Neural progenitor cell (in vitro differentiated cells): Measurements from ENCODE around the gene UNC45A. TPM values are rescaled to one million over a fixed set of nuclear protein-coding genes. Genes with fewer than 3 reads are reported as not detected.

Experiments used
- DNase-seq: peaks from one replicate; pipeline ENCODE4 v3.0.0-alpha.2; 2016; ENCODE audit warnings: low spot score
- H2AFZ ChIP-seq: fragments of 200-600 bp; sonication (generic); replicated peaks from 2 replicates; pipeline ENCODE4 v1.6.1; 2016; ENCODE audit warnings: antibody characterized with exemption
- H3F3A ChIP-seq: fragments of 200-600 bp; sonication (generic); 2 replicates; pipeline ENCODE4 v1.6.1; 2016; ENCODE audit warnings: antibody characterized with exemption, low read depth
- H3K27ac ChIP-seq: fragments of 200-600 bp; sonication (generic); 2 replicates; pipeline ENCODE4 v1.5.1; 2016; ENCODE audit warnings: mild to moderate bottlenecking
- H3K27me3 ChIP-seq: fragments of 200-600 bp; sonication (generic); 2 replicates; pipeline ENCODE4 v1.6.1; 2016; ENCODE audit warnings: mild to moderate bottlenecking, moderate library complexity
- H3K36me3 ChIP-seq: fragments of 200-600 bp; sonication (generic); 2 replicates; pipeline ENCODE4 v1.5.1; 2016
- H3K4me1 ChIP-seq: fragments of 200-600 bp; sonication (generic); 2 replicates; pipeline ENCODE4 v1.6.1; 2016; ENCODE audit warnings: mixed run types
- H3K4me2 ChIP-seq: fragments of 200-600 bp; sonication (generic); 2 replicates; pipeline ENCODE4 v1.6.1; 2016
- H3K4me3 ChIP-seq: fragments of 200-600 bp; sonication (generic); 2 replicates; pipeline ENCODE4 v1.5.1; 2016
- H3K79me2 ChIP-seq: fragments of 200-600 bp; sonication (generic); 2 replicates; pipeline ENCODE4 v1.6.1; 2016; ENCODE audit warnings: low read depth
- H3K9ac ChIP-seq: fragments of 200-600 bp; sonication (generic); 2 replicates; pipeline ENCODE4 v1.6.1; 2016
- H3K9me3 ChIP-seq: fragments of 200-600 bp; sonication (generic); 2 replicates; pipeline ENCODE4 v1.5.1; 2016; ENCODE audit warnings: low read depth
- H4K20me1 ChIP-seq: fragments of 200-600 bp; sonication (generic); 2 replicates; pipeline ENCODE4 v1.6.1; 2016; ENCODE audit warnings: low read depth
- H3K27ac Mint-ChIP-seq: 3 replicates; pipeline ENCODE4 v1.8.0; 2021; ENCODE audit warnings: mixed read lengths
- H3K27me3 Mint-ChIP-seq: 2 replicates; pipeline ENCODE4 v1.8.0; 2022; ENCODE audit warnings: low read depth, mild to moderate bottlenecking, inconsistent platforms, moderate library complexity, mixed read lengths; ENCODE audit not compliant: insufficient read depth
- H3K36me3 Mint-ChIP-seq: 3 replicates; pipeline ENCODE4 v1.8.0; 2021; ENCODE audit warnings: mixed read lengths
- H3K4me1 Mint-ChIP-seq: 3 replicates; pipeline ENCODE4 v1.8.0; 2021; ENCODE audit warnings: mixed read lengths
- H3K4me3 Mint-ChIP-seq: 3 replicates; pipeline ENCODE4 v1.8.0; 2021; ENCODE audit warnings: mild to moderate bottlenecking, moderate library complexity, mixed read lengths
- H3K9me3 Mint-ChIP-seq: 3 replicates; pipeline ENCODE4 v1.8.0; 2020; ENCODE audit warnings: mixed read lengths
- EZH2 ChIP-seq: fragments of 200-600 bp; sonication (generic); IDR thresholded peaks from 2 replicates; pipeline ENCODE4 v1.6.1; 2017; ENCODE audit warnings: antibody characterized with exemption, mild to moderate bottlenecking, moderate library complexity
- EZH2phosphoT487 ChIP-seq: fragments of 200-600 bp; sonication (generic); IDR thresholded peaks from 2 replicates; pipeline ENCODE4 v1.6.1; 2017; ENCODE audit warnings: antibody characterized with exemption
- total RNA-seq: library from RNA; depleted of rRNA; stranded (reverse); fragments of >200 nt; gene quantifications from 2 replicates; pipeline ENCODE4 v1.2.3, GENCODE V29; 2015; ENCODE audit warnings: low replicate concordance
- TF ChIP-seq, protein P1 (sequence below): fragments of 200-600 bp; sonication (generic); IDR thresholded peaks from 2 replicates; pipeline ENCODE4 v1.5.1; 2017; ENCODE audit warnings: antibody characterized with exemption, mild to moderate bottlenecking

Gene UNC45A
- total RNA-seq, 1 donor from 2014 or later, result 47.7 TPM

DNA sequence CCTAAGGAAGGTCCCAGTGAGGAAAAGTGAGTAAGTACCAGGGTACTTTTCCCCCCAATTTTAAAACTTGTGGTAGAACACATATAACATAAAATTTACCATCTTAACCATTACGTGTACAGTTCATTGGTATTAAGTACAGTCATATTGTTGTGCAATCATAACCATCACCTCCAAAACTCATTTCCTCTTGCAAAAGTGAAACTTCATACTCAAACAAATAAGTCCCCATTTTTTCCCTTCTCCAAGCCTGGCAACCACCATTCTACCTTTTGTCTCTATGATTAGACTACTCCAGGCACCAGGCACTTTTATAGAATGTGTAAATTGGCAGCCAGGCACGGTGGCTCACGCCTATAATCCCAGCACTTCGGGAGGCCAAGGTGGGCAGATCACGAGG, 47.0 kb downstream of the UNC45A start:
- DNase-seq, result no peak
- H3K4me2 ChIP-seq, result no peak overlapping the region

DNA sequence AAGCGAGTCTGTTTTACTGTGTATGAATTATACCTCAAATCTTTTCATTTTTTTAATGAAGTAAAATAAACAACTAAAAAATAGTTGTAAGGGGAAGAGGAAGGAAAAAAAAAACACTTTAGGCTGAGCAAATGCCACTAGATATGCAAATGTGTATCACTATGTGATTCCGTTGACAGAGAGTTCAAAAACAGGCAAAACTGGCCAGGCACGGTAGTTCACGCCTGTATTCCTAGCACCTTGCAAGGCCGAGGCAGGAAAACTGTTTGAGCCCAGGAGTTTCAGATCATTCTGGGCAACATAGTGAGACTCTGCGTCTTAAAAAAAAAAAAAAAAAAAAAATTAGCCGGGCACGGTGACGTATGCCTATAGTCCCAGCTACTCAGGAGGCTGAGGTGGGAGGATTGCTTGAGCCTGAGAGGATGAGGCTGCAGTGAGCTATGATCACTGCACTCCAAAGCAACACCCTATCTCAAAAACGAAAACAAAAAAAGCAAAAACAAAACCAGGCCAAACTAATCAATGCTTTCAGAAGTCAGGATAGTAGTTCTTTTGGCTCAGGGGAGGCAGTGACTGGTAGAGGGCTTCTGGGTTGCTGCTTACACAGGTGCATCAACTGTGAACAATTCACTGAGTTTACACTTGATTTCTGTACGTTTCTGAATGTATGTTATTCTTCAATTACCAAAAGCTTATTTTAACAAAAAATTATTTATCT, 51.9 kb downstream of the UNC45A start:
- peaks cover 85% of the 10 kb centered on the region for H3K79me2 ChIP-seq
- no peaks in the 10 kb centered on the region for H3K9me3 ChIP-seq
- H3K36me3 ChIP-seq, result peaks cover 5% of the 10 kb centered on the region
- H3K4me1 Mint-ChIP-seq, result peaks cover 19% of the 10 kb centered on the region
- H3K4me3 ChIP-seq, result no peak overlapping the region
- TF ChIP-seq EZH2 (no peak), EZH2phosphoT487 (no peak)
- TF ChIP-seq, protein P1, sequence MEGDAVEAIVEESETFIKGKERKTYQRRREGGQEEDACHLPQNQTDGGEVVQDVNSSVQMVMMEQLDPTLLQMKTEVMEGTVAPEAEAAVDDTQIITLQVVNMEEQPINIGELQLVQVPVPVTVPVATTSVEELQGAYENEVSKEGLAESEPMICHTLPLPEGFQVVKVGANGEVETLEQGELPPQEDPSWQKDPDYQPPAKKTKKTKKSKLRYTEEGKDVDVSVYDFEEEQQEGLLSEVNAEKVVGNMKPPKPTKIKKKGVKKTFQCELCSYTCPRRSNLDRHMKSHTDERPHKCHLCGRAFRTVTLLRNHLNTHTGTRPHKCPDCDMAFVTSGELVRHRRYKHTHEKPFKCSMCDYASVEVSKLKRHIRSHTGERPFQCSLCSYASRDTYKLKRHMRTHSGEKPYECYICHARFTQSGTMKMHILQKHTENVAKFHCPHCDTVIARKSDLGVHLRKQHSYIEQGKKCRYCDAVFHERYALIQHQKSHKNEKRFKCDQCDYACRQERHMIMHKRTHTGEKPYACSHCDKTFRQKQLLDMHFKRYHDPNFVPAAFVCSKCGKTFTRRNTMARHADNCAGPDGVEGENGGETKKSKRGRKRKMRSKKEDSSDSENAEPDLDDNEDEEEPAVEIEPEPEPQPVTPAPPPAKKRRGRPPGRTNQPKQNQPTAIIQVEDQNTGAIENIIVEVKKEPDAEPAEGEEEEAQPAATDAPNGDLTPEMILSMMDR, result no peak
- H3F3A ChIP-seq, result peaks cover 11% of the 10 kb centered on the region
- no peak overlapping the region for H3K4me2 ChIP-seq
- H3K27me3 ChIP-seq, result no peaks in the 10 kb centered on the region
- H3K36me3 Mint-ChIP-seq, result peaks cover 20% of the 10 kb centered on the region
- no peak overlapping the region for H3K27ac Mint-ChIP-seq
- peak overlapping the region; percentile 33 for H3K4me3 Mint-ChIP-seq
- H3K27ac ChIP-seq, result no peak overlapping the region
- no peaks in the 10 kb centered on the region for H3K9me3 Mint-ChIP-seq
- peaks cover 18% of the 10 kb centered on the region for H3K4me1 ChIP-seq
- peaks cover 7% of the 10 kb centered on the region for H3K27me3 Mint-ChIP-seq
- peaks cover 82% of the 10 kb centered on the region for H4K20me1 ChIP-seq
- H3K9ac ChIP-seq, result no peak overlapping the region
- H2AFZ ChIP-seq, result no peak overlapping the region
- DNase-seq, result no peak

More for the DNA sequence above, 47.0 kb downstream of the UNC45A start:
- Histone ChIP-seq H3K36me3 (peaks cover 11% of the 10 kb centered on the region), H3K79me2 (peaks cover 37% of the 10 kb centered on the region), H3K27ac (no peak overlapping the region), H3K4me3 (no peak overlapping the region), H3K4me1 (no peaks in the 10 kb centered on the region), H3K9ac (no peak overlapping the region), H3F3A (peaks cover 7% of the 10 kb centered on the region), H3K9me3 (no peaks in the 10 kb centered on the region), H4K20me1 (peaks cover 34% of the 10 kb centered on the region), H3K27me3 (no peaks in the 10 kb centered on the region), H2AFZ (no peak overlapping the region)
- peaks cover 6% of the 10 kb centered on the region for H3K27me3 Mint-ChIP-seq
- H3K4me3 Mint-ChIP-seq, result no peak overlapping the region
- peaks cover 42% of the 10 kb centered on the region for H3K36me3 Mint-ChIP-seq
- no peaks in the 10 kb centered on the region for H3K4me1 Mint-ChIP-seq
- TF ChIP-seq, protein P1, result no peak
- TF ChIP-seq EZH2phosphoT487, result no peak
- TF ChIP-seq EZH2, result no peak
- H3K27ac Mint-ChIP-seq, result no peak overlapping the region
- no peaks in the 10 kb centered on the region for H3K9me3 Mint-ChIP-seq

DNA sequence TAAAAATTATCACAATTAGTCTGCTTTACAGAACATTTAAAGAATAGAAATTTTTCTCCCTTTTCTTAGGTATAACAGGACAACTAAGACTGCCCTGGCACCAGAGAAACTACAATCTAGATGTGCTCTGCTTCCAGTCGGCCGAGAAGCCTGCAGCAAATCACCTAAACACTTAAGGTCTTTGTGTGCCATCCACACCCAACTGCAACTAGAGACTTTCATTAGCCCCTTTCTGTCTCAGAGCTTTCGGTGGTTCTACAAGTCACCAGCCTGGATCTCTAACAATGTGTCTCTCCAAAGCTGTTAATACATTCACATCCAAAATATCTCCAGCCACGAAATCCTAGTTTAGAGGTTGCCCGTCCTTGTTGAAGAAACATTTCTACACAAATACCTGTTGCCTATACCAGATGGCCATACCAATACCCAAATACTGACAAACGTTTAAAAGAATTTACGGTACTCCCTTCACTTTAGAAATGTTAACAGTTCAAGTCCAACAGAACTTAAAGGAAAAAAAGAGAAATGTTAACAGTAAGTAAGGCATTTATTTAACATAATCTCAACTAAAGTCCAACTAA, 52.6 kb downstream of the UNC45A start:
- TF ChIP-seq EZH2phosphoT487 (no peak), EZH2 (no peak)
- TF ChIP-seq, protein P1, result no peak
- Mint-ChIP-seq H3K27ac (no peak overlapping the region), H3K4me3 (no peak overlapping the region), H3K4me1 (peaks cover 24% of the 10 kb centered on the region), H3K9me3 (no peaks in the 10 kb centered on the region), H3K27me3 (peaks cover 7% of the 10 kb centered on the region), H3K36me3 (peaks cover 18% of the 10 kb centered on the region)
- Histone ChIP-seq H3K9me3 (no peaks in the 10 kb centered on the region), H3K4me2 (no peak overlapping the region), H3K79me2 (peaks cover 92% of the 10 kb centered on the region), H3K4me3 (no peak overlapping the region), H2AFZ (no peak overlapping the region), H3F3A (peaks cover 16% of the 10 kb centered on the region), H3K9ac (no peak overlapping the region), H3K36me3 (peaks cover 5% of the 10 kb centered on the region), H3K27ac (no peak overlapping the region), H3K27me3 (no peaks in the 10 kb centered on the region), H3K4me1 (peaks cover 25% of the 10 kb centered on the region), H4K20me1 (peaks cover 89% of the 10 kb centered on the region)
- DNase-seq, result no peak
